Astrocyte (in vitro differentiated cells and primary cell): ENCODE data around the gene SLC5A1. TPM values are rescaled to one million over a fixed set of nuclear protein-coding genes. Genes with fewer than 3 reads are reported as not detected.

Source experiments
- DNase-seq: peaks from one replicate; pipeline ENCODE4 v3.0.0-alpha.2; 2010; ENCODE audit warnings: low read depth
- FAIRE-seq: peaks from 2 replicates; lab custom pipeline; 2011; peaks lifted over from hg19 to GRCh38; lab: Jason Lieb, UNC
- H2AFZ ChIP-seq: 2 replicates; pipeline ENCODE4 v1.6.0; 2012; ENCODE audit warnings: low read depth, low read length, inconsistent platforms
- H3K27ac ChIP-seq: 2 replicates; pipeline ENCODE4 v1.5.1; 2011; ENCODE audit warnings: low read depth, low read length, inconsistent platforms
- H3K27me3 ChIP-seq: 2 replicates; pipeline ENCODE4 v1.6.0; 2011; ENCODE audit warnings: low read length, inconsistent platforms; ENCODE audit not compliant: insufficient read depth
- H3K36me3 ChIP-seq: 2 replicates; pipeline ENCODE4 v1.5.1; 2011; ENCODE audit warnings: low read length, inconsistent platforms; ENCODE audit not compliant: insufficient read depth
- H3K4me1 ChIP-seq: 2 replicates; pipeline ENCODE4 v1.5.1; 2011; ENCODE audit warnings: low read length, inconsistent platforms; ENCODE audit not compliant: insufficient read depth
- H3K4me2 ChIP-seq: 2 replicates; pipeline ENCODE4 v1.6.0; 2012; ENCODE audit warnings: low read length, inconsistent platforms
- H3K4me3 ChIP-seq: 2 replicates; pipeline ENCODE4 v1.5.1; 2011; ENCODE audit warnings: low read depth, mild to moderate bottlenecking, low read length, inconsistent platforms; ENCODE audit not compliant: insufficient read depth
- H3K79me2 ChIP-seq: 2 replicates; pipeline ENCODE4 v1.6.0; 2012; ENCODE audit warnings: mild to moderate bottlenecking, low read length, inconsistent platforms; ENCODE audit not compliant: insufficient read depth
- H3K9ac ChIP-seq: 2 replicates; pipeline ENCODE4 v1.6.0; 2012; ENCODE audit warnings: mild to moderate bottlenecking, low read length, inconsistent platforms
- H3K9me3 ChIP-seq: 2 replicates; pipeline ENCODE4 v1.5.1; 2012; ENCODE audit warnings: low read depth, mild to moderate bottlenecking, low read length, inconsistent platforms; ENCODE audit not compliant: insufficient read depth
- H4K20me1 ChIP-seq: 2 replicates; pipeline ENCODE4 v1.6.0; 2012; ENCODE audit warnings: low read length, inconsistent platforms; ENCODE audit not compliant: insufficient read depth
- H3K27ac Mint-ChIP-seq: one replicate; pipeline ENCODE4 v1.8.0; 2021; ENCODE audit warnings: mild to moderate bottlenecking, mixed read lengths; ENCODE audit not compliant: unreplicated experiment
- H3K27me3 Mint-ChIP-seq: one replicate; pipeline ENCODE4 v1.8.0; 2021; ENCODE audit warnings: low read depth, mixed read lengths; ENCODE audit not compliant: unreplicated experiment
- H3K36me3 Mint-ChIP-seq: one replicate; pipeline ENCODE4 v1.8.0; 2021; ENCODE audit warnings: low read depth, mixed read lengths; ENCODE audit not compliant: unreplicated experiment
- H3K4me1 Mint-ChIP-seq: one replicate; pipeline ENCODE4 v1.8.0; 2021; ENCODE audit warnings: low read depth, mixed read lengths; ENCODE audit not compliant: unreplicated experiment
- H3K4me3 Mint-ChIP-seq: one replicate; pipeline ENCODE4 v1.8.0; 2021; ENCODE audit warnings: mild to moderate bottlenecking, moderate library complexity, mixed read lengths; ENCODE audit not compliant: unreplicated experiment
- H3K9me3 Mint-ChIP-seq: one replicate; pipeline ENCODE4 v1.8.0; 2021; ENCODE audit warnings: mild to moderate bottlenecking, mixed read lengths; ENCODE audit not compliant: unreplicated experiment
- CTCF ChIP-seq: IDR thresholded peaks from 2 replicates; pipeline ENCODE4 v1.5.1; 2011; ENCODE audit warnings: low read depth, mild to moderate bottlenecking, inconsistent platforms, low read length, moderate library complexity; ENCODE audit not compliant: insufficient read depth
- EZH2 ChIP-seq: IDR thresholded peaks from 2 replicates; pipeline ENCODE4 v1.6.1; 2012; ENCODE audit warnings: mild to moderate bottlenecking, low read length, inconsistent platforms; ENCODE audit not compliant: insufficient read depth
- total RNA-seq: library from RNA; stranded (reverse); gene quantifications from 2 replicates; pipeline ENCODE4 v1.2.1, GENCODE V29; 2021

SLC5A1 gene
- total RNA-seq, 1 donor from 2014 or later = not detected

GRCh38 chr22:32044913-32045312 lies 1.9 kb downstream of the SLC5A1 start:
- no peak overlapping the region for H3K4me3 ChIP-seq
- H3K79me2 ChIP-seq = no peaks in the 10 kb centered on the region
- TF ChIP-seq EZH2 (no peak), CTCF (no peak)
- no peak overlapping the region for H3K27ac ChIP-seq
- H3K27ac Mint-ChIP-seq = no peak overlapping the region
- H3K4me1 Mint-ChIP-seq = no peaks in the 10 kb centered on the region
- H3K27me3 ChIP-seq = peaks cover 32% of the 10 kb centered on the region
- H3K4me1 ChIP-seq = no peaks in the 10 kb centered on the region
- H3K9me3 Mint-ChIP-seq = peaks cover 3% of the 10 kb centered on the region
- DNase-seq (no peak), FAIRE-seq (no peak)
- H3K36me3 Mint-ChIP-seq = no peaks in the 10 kb centered on the region
- peaks cover 49% of the 10 kb centered on the region for H3K27me3 Mint-ChIP-seq
- H4K20me1 ChIP-seq = no peaks in the 10 kb centered on the region
- no peak overlapping the region for H2AFZ ChIP-seq
- no peaks in the 10 kb centered on the region for H3K36me3 ChIP-seq
- no peaks in the 10 kb centered on the region for H3K9me3 ChIP-seq
- no peak overlapping the region for H3K9ac ChIP-seq
- H3K4me2 ChIP-seq = no peak overlapping the region
- H3K4me3 Mint-ChIP-seq = no peak overlapping the region

GRCh38 chr22:32048069-32048468 lies 5.0 kb downstream of the SLC5A1 start:
- Histone ChIP-seq H3K27me3 (peaks cover 16% of the 10 kb centered on the region), H3K4me1 (peaks cover 4% of the 10 kb centered on the region), H4K20me1 (no peaks in the 10 kb centered on the region), H3K36me3 (no peaks in the 10 kb centered on the region), H2AFZ (no peak overlapping the region), H3K4me3 (no peak overlapping the region), H3K9ac (no peak overlapping the region), H3K4me2 (no peak overlapping the region), H3K79me2 (no peaks in the 10 kb centered on the region), H3K9me3 (no peaks in the 10 kb centered on the region), H3K27ac (no peak overlapping the region)
- Mint-ChIP-seq H3K4me1 (peaks cover 9% of the 10 kb centered on the region), H3K27ac (no peak overlapping the region), H3K36me3 (no peaks in the 10 kb centered on the region), H3K9me3 (peaks cover 1% of the 10 kb centered on the region), H3K27me3 (peaks cover 28% of the 10 kb centered on the region), H3K4me3 (no peak overlapping the region)
- TF ChIP-seq CTCF = no peak
- TF ChIP-seq EZH2 = no peak
- DNase-seq = no peak
- no peak for FAIRE-seq

- Mint-ChIP-seq H3K27me3 (peaks cover 18% of the 10 kb centered on the region), H3K4me3 (no peak overlapping the region), H3K9me3 (peaks cover 1% of the 10 kb centered on the region), H3K27ac (peak overlapping the region; percentile 80), H3K4me1 (peaks cover 9% of the 10 kb centered on the region), H3K36me3 (no peaks in the 10 kb centered on the region)
- H3K9me3 ChIP-seq = no peaks in the 10 kb centered on the region
- H3K9ac ChIP-seq = no peak overlapping the region
- no peak for TF ChIP-seq CTCF
- TF ChIP-seq EZH2 = no peak
- no peak overlapping the region for H3K4me3 ChIP-seq
- no peaks in the 10 kb centered on the region for H3K36me3 ChIP-seq
- FAIRE-seq = peak; percentile 77
- DNase-seq = peak; percentile 88
- H3K4me2 ChIP-seq = peak overlapping the region; percentile 28
- no peaks in the 10 kb centered on the region for H4K20me1 ChIP-seq
- H3K27ac ChIP-seq = no peak overlapping the region
- peaks cover 4% of the 10 kb centered on the region for H3K4me1 ChIP-seq
- no peak overlapping the region for H2AFZ ChIP-seq
- no peaks in the 10 kb centered on the region for H3K79me2 ChIP-seq
- peaks cover 8% of the 10 kb centered on the region for H3K27me3 ChIP-seq
These were observed 7.8 kb downstream of the SLC5A1 start for GRCh38 chr22:32050678-32051515.
